Astrocyte of the spinal cord (primary cell): ENCODE data around the gene TSPAN8.
"Not testable (repeated sequence)": the region's sequence is repeated elsewhere in the genome, so short reads cannot be mapped to it uniquely, and the experiment has no call there.

Experiments
- DNase-seq: peaks from one replicate; pipeline ENCODE4 v3.0.0; 2011; ENCODE audit warnings: low read depth, low spot score
- H3K4me3 ChIP-seq: 2 replicates; pipeline ENCODE4 v1.5.1; 2011; ENCODE audit warnings: low read depth, mild to moderate bottlenecking, low read length, moderate library complexity
- in situ Hi-C: cut with HindIII; loops from 2 replicates; pipeline ENCODE4 v1.10.0; 2017; ENCODE audit warnings: low sequenced_read_pairs
- TF ChIP-seq, protein P1 (sequence below): IDR thresholded peaks from 2 replicates; pipeline ENCODE4 v1.5.1; 2012; ENCODE audit warnings: low read depth, mild to moderate bottlenecking, low read length, inconsistent platforms

Gene TSPAN8

DNA sequence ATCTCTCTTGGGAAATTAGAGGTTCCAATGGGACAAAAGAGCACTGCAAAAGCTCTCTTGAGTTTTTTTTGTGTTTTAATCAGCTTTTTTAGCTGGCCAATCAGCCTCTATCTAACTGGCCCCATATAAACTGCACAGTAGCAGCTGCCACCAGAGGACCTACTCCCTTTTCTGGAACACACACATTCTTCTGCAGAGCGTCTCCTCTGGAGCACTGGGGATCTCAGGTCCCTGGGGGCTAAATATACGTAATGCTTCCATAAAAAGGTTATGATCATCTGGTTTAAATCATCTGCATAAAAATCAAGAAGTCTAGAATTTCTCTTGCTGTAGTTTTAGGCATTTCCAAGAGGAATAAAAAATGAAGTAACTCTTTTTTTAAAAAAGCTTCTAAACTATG, 32.3 kb downstream of the TSPAN8 start:
- in situ Hi-C loops, result no loop called here
- TF ChIP-seq, protein P1, sequence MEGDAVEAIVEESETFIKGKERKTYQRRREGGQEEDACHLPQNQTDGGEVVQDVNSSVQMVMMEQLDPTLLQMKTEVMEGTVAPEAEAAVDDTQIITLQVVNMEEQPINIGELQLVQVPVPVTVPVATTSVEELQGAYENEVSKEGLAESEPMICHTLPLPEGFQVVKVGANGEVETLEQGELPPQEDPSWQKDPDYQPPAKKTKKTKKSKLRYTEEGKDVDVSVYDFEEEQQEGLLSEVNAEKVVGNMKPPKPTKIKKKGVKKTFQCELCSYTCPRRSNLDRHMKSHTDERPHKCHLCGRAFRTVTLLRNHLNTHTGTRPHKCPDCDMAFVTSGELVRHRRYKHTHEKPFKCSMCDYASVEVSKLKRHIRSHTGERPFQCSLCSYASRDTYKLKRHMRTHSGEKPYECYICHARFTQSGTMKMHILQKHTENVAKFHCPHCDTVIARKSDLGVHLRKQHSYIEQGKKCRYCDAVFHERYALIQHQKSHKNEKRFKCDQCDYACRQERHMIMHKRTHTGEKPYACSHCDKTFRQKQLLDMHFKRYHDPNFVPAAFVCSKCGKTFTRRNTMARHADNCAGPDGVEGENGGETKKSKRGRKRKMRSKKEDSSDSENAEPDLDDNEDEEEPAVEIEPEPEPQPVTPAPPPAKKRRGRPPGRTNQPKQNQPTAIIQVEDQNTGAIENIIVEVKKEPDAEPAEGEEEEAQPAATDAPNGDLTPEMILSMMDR, result no peak
- no peak for DNase-seq

DNA sequence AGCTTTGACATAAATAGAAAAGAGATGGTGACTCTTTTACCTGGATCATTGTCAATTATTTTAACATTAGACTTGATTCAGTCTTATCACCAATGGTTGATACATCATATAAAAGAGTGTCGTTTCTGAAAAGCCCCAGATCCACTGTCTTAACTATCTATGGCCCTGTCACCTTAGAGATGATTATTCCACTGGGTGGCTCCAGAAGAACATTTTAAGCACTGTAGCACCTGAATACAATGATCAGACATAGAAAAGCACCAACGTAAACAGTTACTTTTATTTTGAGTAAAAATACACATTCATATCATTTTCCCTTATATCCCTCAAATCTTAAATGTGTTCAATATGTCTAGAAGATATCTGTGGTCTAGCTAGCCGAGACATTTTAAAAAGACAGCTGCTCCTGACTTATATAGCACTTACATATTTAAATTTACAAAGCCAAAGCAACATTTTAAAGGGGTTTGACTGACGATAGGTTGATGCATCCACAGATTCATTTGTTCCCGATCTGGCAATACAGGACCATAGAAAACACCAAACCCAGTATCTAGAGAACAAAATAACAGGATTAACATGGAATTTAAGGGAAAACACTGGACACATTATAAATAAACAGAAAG, 32.9 kb downstream of the TSPAN8 start:
- no peak overlapping the region for H3K4me3 ChIP-seq
- DNase-seq, result no peak
- TF ChIP-seq, protein P1, result no peak
- in situ Hi-C loops, result no loop called here

More for the DNA sequence above, 32.3 kb downstream of the TSPAN8 start:
- no peak overlapping the region for H3K4me3 ChIP-seq

DNA sequence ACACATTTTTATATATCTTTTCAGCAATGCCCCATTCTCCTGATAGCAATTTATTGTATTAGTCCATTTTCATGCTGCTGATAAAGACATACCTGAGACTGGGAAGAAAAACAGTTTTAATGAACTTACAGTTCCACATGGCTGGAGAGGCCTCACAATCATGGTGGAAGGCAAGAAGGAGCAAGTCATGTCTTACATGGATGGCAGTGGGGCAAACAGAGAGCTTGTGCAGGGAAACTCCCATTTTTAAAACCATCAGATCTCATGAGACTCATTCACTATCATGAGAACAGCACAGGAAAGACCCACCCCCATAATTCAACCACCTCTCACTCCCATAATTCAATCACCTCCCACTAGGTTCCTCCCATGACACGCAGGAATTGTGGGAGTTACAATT, 44.7 kb downstream of the TSPAN8 start:
- H3K4me3 ChIP-seq, DNase-seq, in situ Hi-C loops: not testable (repeated sequence)

DNA sequence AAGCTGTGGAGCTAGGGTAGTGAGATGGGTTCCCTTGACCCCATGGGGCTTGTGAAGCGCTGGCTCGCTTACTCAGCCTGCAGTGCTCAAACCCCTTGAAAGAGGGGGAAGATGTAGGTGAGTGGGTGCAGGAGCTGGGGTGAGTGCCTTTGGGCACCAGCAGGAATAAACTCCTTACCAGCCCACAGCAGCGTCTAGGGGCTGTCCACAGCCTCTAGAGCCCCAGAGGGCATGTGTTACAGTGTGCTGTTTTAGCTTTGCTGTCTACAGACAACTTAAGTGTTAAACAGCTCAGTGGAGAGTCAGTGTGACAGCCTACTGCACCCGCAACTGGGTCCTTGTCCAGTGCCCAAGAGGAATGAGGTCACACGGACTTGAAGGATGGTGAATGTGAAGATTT, 48.0 kb downstream of the TSPAN8 start:
- DNase-seq, result no peak
- in situ Hi-C loops, result no loop called here
- no peak overlapping the region for H3K4me3 ChIP-seq

DNA sequence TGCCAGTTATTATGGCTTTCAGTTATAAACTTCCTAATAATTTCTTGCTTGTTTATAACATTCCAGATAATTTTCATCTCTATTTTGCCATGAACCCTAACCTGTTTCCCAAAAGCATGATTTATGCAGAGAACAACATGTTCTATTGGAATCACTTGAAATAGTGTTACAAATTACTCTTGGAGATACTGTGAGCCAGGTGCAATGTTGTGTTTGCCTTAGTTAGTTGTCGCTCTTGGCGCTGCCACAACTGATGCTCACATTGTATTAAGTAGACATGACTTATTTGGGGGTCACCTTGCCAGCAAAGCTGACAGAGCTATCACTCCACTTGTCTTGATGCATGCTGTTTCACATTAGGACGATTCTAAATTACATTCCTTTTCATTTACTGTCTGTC, 49.4 kb downstream of the TSPAN8 start:
- H3K4me3 ChIP-seq, result no peak overlapping the region
- TF ChIP-seq, protein P1, result no peak
- no peak for DNase-seq
- in situ Hi-C loops, result no loop called here

More for the DNA sequence above, 48.0 kb downstream of the TSPAN8 start:
- TF ChIP-seq, protein P1, result no peak

DNA sequence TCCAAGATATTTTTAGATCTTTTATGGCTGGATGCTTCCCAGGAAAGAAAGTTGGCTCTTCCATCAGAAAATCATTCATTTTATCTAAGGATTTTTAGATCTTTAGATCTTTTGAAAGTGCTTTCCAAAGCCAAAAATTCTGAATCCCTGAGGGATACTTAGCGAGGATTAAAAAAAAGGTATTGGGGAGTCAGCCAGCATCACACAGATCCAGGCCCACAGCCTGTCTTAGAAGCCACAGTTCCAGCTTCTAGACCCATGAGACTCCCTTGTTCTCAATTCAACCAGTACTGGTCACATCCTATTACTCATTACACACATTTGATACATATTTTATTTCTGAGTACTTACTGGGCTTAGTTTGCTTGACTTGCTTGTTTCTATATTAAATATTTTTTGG, 49.9 kb downstream of the TSPAN8 start:
- TF ChIP-seq, protein P1, result no peak
- H3K4me3 ChIP-seq, result no peak overlapping the region
- in situ Hi-C loops, result no loop called here
- no peak for DNase-seq

DNA sequence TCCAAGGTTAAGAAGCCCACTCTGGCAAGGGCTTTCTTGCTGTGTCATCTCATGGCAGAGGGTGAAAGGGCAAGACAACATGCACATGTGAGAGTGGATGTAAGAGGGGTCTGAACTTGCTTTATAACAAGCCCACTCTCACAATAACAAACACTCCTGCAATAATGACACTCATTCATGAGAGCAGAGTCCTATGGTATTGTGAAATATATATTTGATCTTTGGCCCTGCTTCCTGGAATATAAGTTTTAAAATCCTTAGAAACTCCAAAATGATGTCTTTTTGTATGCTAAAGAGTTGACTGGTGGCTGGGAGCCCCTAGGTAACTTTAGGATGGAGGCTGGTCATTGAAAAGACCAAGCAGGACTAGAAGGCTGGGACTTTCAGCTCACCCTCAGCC, 51.8 kb downstream of the TSPAN8 start:
- in situ Hi-C loops, result no loop called here

More for the DNA sequence above, 51.8 kb downstream of the TSPAN8 start:
- DNase-seq, result no peak
- H3K4me3 ChIP-seq, result no peak overlapping the region
- TF ChIP-seq, protein P1, result no peak
